Kidney (tissue), 14 donors: ENCODE measurements around the gene DNAI1. TPM values are rescaled to one million over a fixed set of nuclear protein-coding genes. Genes with fewer than 3 reads are reported as not detected.

Source experiments
- DNase-seq, 5 donors: peaks; one replicate each; pipeline ENCODE4 v3.0.0-alpha.2; 2013 to 2020
- FAIRE-seq: peaks from 2 replicates; lab custom pipeline; 2012; peaks lifted over from hg19 to GRCh38; lab: Jason Lieb, UNC
- H3K27ac ChIP-seq, 2 donors: one replicate each; pipeline ENCODE4 v1.7.0; 2013; ENCODE audit warnings: low read depth in 2 of 2, low read length in 2 of 2, inconsistent platforms in 1 of 2
- H3K27me3 ChIP-seq: one replicate; pipeline ENCODE4 v1.7.1; 2013; ENCODE audit warnings: low read length, inconsistent platforms; ENCODE audit not compliant: control insufficient read depth, insufficient read depth
- H3K36me3 ChIP-seq, 3 donors: one replicate each; pipeline versions ENCODE4 v1.7.0 to v1.7.1; 2013; ENCODE audit warnings: low read length in 3 of 3, control low read depth in 1 of 3, inconsistent platforms in 1 of 3; ENCODE audit not compliant: insufficient read depth in 3 of 3, control insufficient read depth in 2 of 3
- H3K4me1 ChIP-seq, 3 donors: one replicate each; pipeline versions ENCODE4 v1.7.0 to v1.7.1; 2013; ENCODE audit warnings: low read length in 3 of 3, inconsistent platforms in 1 of 3, low read depth in 1 of 3; ENCODE audit not compliant: control insufficient read depth in 2 of 3, insufficient read depth in 2 of 3
- H3K4me3 ChIP-seq, 3 donors: one replicate each; pipeline versions ENCODE4 v1.7.0 to v1.8.1; 2013; ENCODE audit warnings: low read length in 3 of 3, control low read depth in 1 of 3, inconsistent platforms in 1 of 3
- H3K9ac ChIP-seq, 3 donors: one replicate each; pipeline versions ENCODE4 v1.7.0 to v1.7.1; 2013; ENCODE audit warnings: low read length in 3 of 3, control low read depth in 1 of 3, inconsistent platforms in 1 of 3
- H3K9me3 ChIP-seq, 3 donors: one replicate each; pipeline versions ENCODE4 v1.7.0 to v1.7.1; 2013; ENCODE audit warnings: low read length in 3 of 3, control low read depth in 1 of 3, inconsistent platforms in 1 of 3; ENCODE audit not compliant: control insufficient read depth in 2 of 3, insufficient read depth in 1 of 3
- CTCF ChIP-seq: IDR thresholded peaks from 3 replicates; pipeline ENCODE4 v1.5.1; 2012; ENCODE audit warnings: mild to moderate bottlenecking, moderate library complexity, borderline replicate concordance; ENCODE audit not compliant: insufficient read depth; ENCODE audit errors: extremely low read depth
- intact Hi-C: fragments of 100-400 bp; cut with DNase I; formaldehyde crosslinking; loops from one replicate; pipeline ENCODE4 v1.11.1; 2022
- polyA plus RNA-seq: library from polyadenylated mRNA; stranded (reverse); fragments of 350-450 nt; fragmentation: Illumina TruSeq; extraction: RNeasy Lipid Tissue Mini Kit (QIAGEN cat#74804); gene quantifications from one replicate; pipeline ENCODE4 v1.2.3, GENCODE V29; 2014; ENCODE audit warnings: low read depth, low replicate concordance; ENCODE audit not compliant: insufficient read depth
- total RNA-seq: library from RNA; stranded (reverse); fragmentation: NEBNext Ultra II Directional; extraction: Animal tissue kit (Norgen Biotek cat#: 25700); gene quantifications from one replicate; pipeline ENCODE4 v1.2.1, GENCODE V29; 2021
- donor health status: control.
- donor health status: control.
- donor health status: control.
- donor health status: control.
- donor health status: control.
- donor health status: DM: yes; HTN: yes; CAD: no.
- donor health status: Normal renal cell carcinoma (clear cell type).

The DNAI1 gene
- total and polyA plus RNA-seq, 2 donors from 2014 or later, result 2.4 to 3.0 TPM

GRCh38 chr9:34566972-34567371 is 108.4 kb downstream of the DNAI1 start:
- Histone ChIP-seq H3K36me3 (peaks cover 0 to 4% (median 0%) of the 10 kb centered on the region in 3 donors), H3K9me3 (no peaks in the 10 kb centered on the region), H3K4me1 (peaks cover 0 to 8% (median 4%) of the 10 kb centered on the region in 3 donors), H3K9ac (no peak overlapping the region), H3K27ac (no peak overlapping the region), H3K27me3 (no peaks in the 10 kb centered on the region), H3K4me3 (no peak overlapping the region)
- no peak for TF ChIP-seq CTCF
- intact Hi-C loops, result no loop called here
- FAIRE-seq (no peak), DNase-seq (peak in 2 of 5 donors; percentile 19 to 29)

GRCh38 chr9:34568133-34568532 is 109.5 kb downstream of the DNAI1 start:
- no peak for TF ChIP-seq CTCF

GRCh38 chr9:34568774-34569173 is 110.2 kb downstream of the DNAI1 start:
- no peak overlapping the region for H3K9ac ChIP-seq
- no peak for FAIRE-seq
- H3K36me3 ChIP-seq, result no peaks in the 10 kb centered on the region
- H3K27ac ChIP-seq, result no peak overlapping the region
- intact Hi-C loops, result no loop called here
- peak in 2 of 5 donors; percentile 50 to 68 for DNase-seq
- no peaks in the 10 kb centered on the region for H3K27me3 ChIP-seq
- peaks cover 0 to 8% (median 4%) of the 10 kb centered on the region in 3 donors for H3K4me1 ChIP-seq
- no peak overlapping the region for H3K4me3 ChIP-seq
- no peaks in the 10 kb centered on the region for H3K9me3 ChIP-seq
- no peak for TF ChIP-seq CTCF

More at GRCh38 chr9:34568133-34568532, 109.5 kb downstream of the DNAI1 start:
- intact Hi-C loops, result no loop called here
- Histone ChIP-seq H3K4me3 (no peak overlapping the region), H3K36me3 (peaks cover 0 to 4% (median 0%) of the 10 kb centered on the region in 3 donors), H3K9ac (no peak overlapping the region), H3K4me1 (peaks cover 0 to 8% (median 4%) of the 10 kb centered on the region in 3 donors), H3K9me3 (no peaks in the 10 kb centered on the region), H3K27me3 (no peaks in the 10 kb centered on the region), H3K27ac (no peak overlapping the region)
- FAIRE-seq (no peak), DNase-seq (peak in 1 of 5 donors; percentile 43)

GRCh38 chr9:34570376-34570775 is 111.8 kb downstream of the DNAI1 start:
- Histone ChIP-seq H3K9me3 (no peaks in the 10 kb centered on the region), H3K4me1 (peaks cover 0 to 8% (median 4%) of the 10 kb centered on the region in 3 donors), H3K27me3 (no peaks in the 10 kb centered on the region), H3K4me3 (no peak overlapping the region), H3K36me3 (no peaks in the 10 kb centered on the region), H3K9ac (no peak overlapping the region), H3K27ac (no peak overlapping the region)
- no peak for FAIRE-seq
- DNase-seq, result peak in 1 of 5 donors; percentile 38
- intact Hi-C loops, result no loop called here
- no peak for TF ChIP-seq CTCF
